ENCODE data around the gene LETMD1. TPM values are rescaled to one million over a fixed set of nuclear protein-coding genes. Genes with fewer than 3 reads are reported as not detected.

The LETMD1 gene
- total and polyA plus RNA-seq, 9 donors = 53.5 to 122 (median 69.2) TPM

DNA sequence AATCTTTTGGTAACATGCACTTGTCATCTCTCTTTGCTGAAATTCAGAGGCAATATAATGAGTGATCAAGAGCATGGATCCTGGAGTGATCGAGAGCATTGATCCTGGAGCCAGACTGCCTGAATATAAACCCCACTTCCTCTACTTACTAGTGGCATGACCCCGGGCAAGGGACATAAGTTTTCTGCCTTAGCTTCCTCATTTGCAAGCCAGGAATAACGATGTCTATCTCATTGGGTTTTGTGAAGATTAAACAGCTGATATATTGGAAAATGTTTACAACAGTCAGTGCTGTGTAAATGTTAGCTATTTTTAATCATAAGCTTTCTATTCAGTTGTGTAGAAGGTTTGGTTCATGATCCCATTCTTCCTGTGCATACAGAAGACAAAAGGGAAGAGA is 37.6 kb downstream of the LETMD1 start:
- intact Hi-C loops (cut with DNase I) = no loop called here
- Histone ChIP-seq H3K9me3 (no peaks in the 10 kb centered on the region), H3K27ac (no peak overlapping the region), H3K27me3 (no peaks in the 10 kb centered on the region), H3K4me1 (ENCODE audit: insufficient read depth) (peaks cover 2% of the 10 kb centered on the region), H3K4me3 (no peak overlapping the region), H3K36me3 (no peaks in the 10 kb centered on the region)
- TF ChIP-seq CTCF (IDR thresholded peaks at IDR 0.05) (no peak), POLR2A (IDR thresholded peaks at IDR 0.05) (no peak), EP300 (IDR thresholded peaks at IDR 0.05) (no peak)
- no peak for DNase-seq
- 85 to 88% (median 85%) methylated on average over 3 of the region's 3 CpGs for WGBS, 3 donors

DNA sequence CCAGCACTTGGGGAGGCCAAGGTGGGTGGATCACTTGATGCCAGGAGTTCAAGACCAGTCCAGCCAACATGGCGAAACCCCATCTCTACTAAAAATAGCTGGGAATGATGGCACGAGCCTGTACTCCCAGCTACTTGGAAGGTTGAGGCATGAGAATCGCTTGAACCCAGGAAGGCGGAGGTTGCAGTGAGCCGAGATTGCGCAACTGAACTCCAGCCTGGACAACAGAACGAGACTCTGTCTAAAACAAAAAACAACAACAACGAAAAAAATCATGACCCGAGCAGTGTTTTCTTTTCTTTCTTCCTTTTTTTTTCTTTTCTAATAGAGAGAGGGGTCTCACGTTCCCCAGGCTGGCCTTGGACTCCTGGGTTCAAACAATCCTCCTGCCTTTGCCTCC is 38.8 kb downstream of the LETMD1 start:
- Histone ChIP-seq H3K27ac (no peak overlapping the region), H3K4me1 (ENCODE audit: insufficient read depth) (peaks cover 2% of the 10 kb centered on the region), H3K36me3 (no peaks in the 10 kb centered on the region), H3K27me3 (no peaks in the 10 kb centered on the region), H3K9me3 (no peaks in the 10 kb centered on the region), H3K4me3 (no peak overlapping the region)
- DNase-seq = no peak
- no peak for TF ChIP-seq CTCF (IDR thresholded peaks at IDR 0.05)
- no peak for TF ChIP-seq EP300 (IDR thresholded peaks at IDR 0.05)
- no peak for TF ChIP-seq POLR2A (IDR thresholded peaks at IDR 0.05)
- 82 to 87% (median 84%) methylated on average over 10 of the region's 10 CpGs for WGBS, 3 donors
- intact Hi-C loops (cut with DNase I) = no loop called here

DNA sequence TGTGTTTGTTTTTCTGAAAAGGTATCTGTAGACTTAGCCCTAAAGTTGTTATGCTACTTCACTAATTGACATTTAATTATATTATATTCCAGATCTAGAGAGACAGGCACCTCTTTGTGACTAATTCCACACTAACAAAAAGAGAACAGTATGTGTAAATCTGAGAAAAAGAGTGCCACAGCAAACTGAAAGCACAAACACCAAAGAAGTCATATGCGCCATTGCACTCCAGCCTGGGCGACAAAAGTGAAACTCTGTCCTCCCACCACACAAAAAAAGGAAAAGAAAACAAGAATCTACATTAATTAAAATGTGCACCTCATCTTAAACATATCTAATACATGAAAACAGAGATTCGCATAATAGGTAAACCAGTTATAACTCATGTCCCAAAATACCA is 39.7 kb downstream of the LETMD1 start:
- Histone ChIP-seq H3K27me3 (no peaks in the 10 kb centered on the region), H3K4me3 (no peak overlapping the region), H3K27ac (no peak overlapping the region), H3K36me3 (no peaks in the 10 kb centered on the region), H3K4me1 (ENCODE audit: insufficient read depth) (no peaks in the 10 kb centered on the region), H3K9me3 (no peaks in the 10 kb centered on the region)
- intact Hi-C loops (cut with DNase I) = no loop called here
- WGBS, 3 donors = 91 to 95% (median 94%) methylated on average over 3 of the region's 3 CpGs
- TF ChIP-seq CTCF (IDR thresholded peaks at IDR 0.05) (no peak), POLR2A (IDR thresholded peaks at IDR 0.05) (no peak), EP300 (IDR thresholded peaks at IDR 0.05) (no peak)
- DNase-seq = no peak

DNA sequence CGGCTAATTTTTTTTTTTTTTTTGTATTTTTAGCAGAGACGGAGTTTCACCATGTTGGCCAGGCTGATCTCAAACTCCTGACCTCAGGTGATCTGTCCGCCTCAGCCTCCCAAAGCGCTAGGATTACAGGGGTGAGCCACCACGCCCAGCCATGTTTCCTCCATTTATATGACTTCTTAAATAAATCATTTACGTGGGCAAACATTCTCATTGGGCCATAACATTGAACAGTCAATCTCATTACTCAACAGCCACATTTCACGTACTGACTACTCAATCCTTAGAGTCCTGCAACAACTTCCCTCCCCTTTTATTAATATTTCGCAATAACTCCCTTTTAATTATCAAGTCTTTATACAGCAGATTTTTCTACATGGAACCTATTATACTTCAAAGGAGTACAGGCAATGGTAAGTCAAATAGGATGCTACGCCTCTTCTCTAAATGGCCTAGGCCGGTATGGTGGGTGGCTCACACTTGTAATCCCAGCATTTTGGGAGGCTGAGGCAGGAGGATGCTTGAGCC is 42.6 kb downstream of the LETMD1 start:
- intact Hi-C loops (cut with DNase I) = loop anchor here in 1 of 4 donors (10.0 kb wide), 1 partner anchor 114 kb away; no protein-coding TSS in a partner anchor
- DNase-seq = no peak
- Histone ChIP-seq H3K9me3 (no peaks in the 10 kb centered on the region), H3K4me1 (ENCODE audit: insufficient read depth) (no peaks in the 10 kb centered on the region), H3K27me3 (no peaks in the 10 kb centered on the region), H3K4me3 (no peak overlapping the region), H3K27ac (no peak overlapping the region), H3K36me3 (no peaks in the 10 kb centered on the region)
- WGBS, 3 donors = 96 to 97% (median 97%) methylated on average over 10 of the region's 10 CpGs
- TF ChIP-seq CTCF (IDR thresholded peaks at IDR 0.05) = no peak
- TF ChIP-seq EP300 (IDR thresholded peaks at IDR 0.05) = no peak
- TF ChIP-seq POLR2A (IDR thresholded peaks at IDR 0.05) = no peak

All from ovary (tissue), 9 donors.